COLO668 (cell line): Measurements from ENCODE around the gene PIK3R6.
A peak's percentile ranks its signal among the peaks of the same experiment; 100 is the strongest.

ENCODE experiments used
- DNase-seq: peaks from one replicate; lab custom pipeline; 2025; ENCODE audit not compliant: unreplicated experiment; lab: John Stamatoyannopoulos, UW

PIK3R6 gene

GRCh38 chr17:8867361-8867981 lies at the start of gene PIK3R6:
Gene PIK3R6 (minus strand): TSS chr17:8867674. CDS start chr17:8849794, 17,880 bp downstream.
- DNase-seq, result no peak

GRCh38 chr17:8916466-8916865 lies 49.0 kb upstream of the PIK3R6 start:
- DNase-seq, result no peak

GRCh38 chr17:8914554-8914953 lies 47.1 kb upstream of the PIK3R6 start:
- DNase-seq, result no peak

- no peak for DNase-seq
Measured at GRCh38 chr17:8913879-8914278, 46.4 kb upstream of the PIK3R6 start.

- DNase-seq, result no peak
Measured at GRCh38 chr17:8913091-8913490, 45.6 kb upstream of the PIK3R6 start.

- no peak for DNase-seq
Measured at GRCh38 chr17:8912084-8912981, 44.9 kb upstream of the PIK3R6 start.

GRCh38 chr17:8910969-8911604 lies 43.6 kb upstream of the PIK3R6 start:
- DNase-seq, result no peak

- DNase-seq, result no peak
Measured at GRCh38 chr17:8909586-8910270, 42.3 kb upstream of the PIK3R6 start.

- no peak for DNase-seq
Measured at GRCh38 chr17:8905331-8905730, 37.9 kb upstream of the PIK3R6 start.

- DNase-seq, result no peak
Measured at GRCh38 chr17:8904686-8905085, 37.2 kb upstream of the PIK3R6 start.

- DNase-seq, result no peak
Measured at GRCh38 chr17:8904201-8904600, 36.7 kb upstream of the PIK3R6 start.

GRCh38 chr17:8900626-8901585 lies 33.4 kb upstream of the PIK3R6 start:
- no peak for DNase-seq

- DNase-seq, result no peak
Measured at GRCh38 chr17:8900207-8900606, 32.7 kb upstream of the PIK3R6 start.

GRCh38 chr17:8898636-8899035 lies 31.2 kb upstream of the PIK3R6 start:
- no peak for DNase-seq

GRCh38 chr17:8898126-8898525 lies 30.7 kb upstream of the PIK3R6 start:
- no peak for DNase-seq

GRCh38 chr17:8896641-8897635 lies 29.5 kb upstream of the PIK3R6 start:
- DNase-seq, result no peak

- DNase-seq, result no peak
Measured at GRCh38 chr17:8896087-8896486, 28.6 kb upstream of the PIK3R6 start.

- DNase-seq, result peak; percentile 5
Measured at GRCh38 chr17:8894673-8895578, 27.5 kb upstream of the PIK3R6 start.
